ENCODE measurements around the gene MBTPS1.

GRCh38 chr16:84007520-84007919, 109.2 kb downstream of the MBTPS1 start:
- TF ChIP-seq CTCF (IDR thresholded peaks at IDR 0.05; ENCODE audit: low read depth, low read length, missing input control) (no peak), NR2F2 (IDR thresholded peaks at IDR 0.05) (no peak), FOXA1 (IDR thresholded peaks at IDR 0.05) (no peak), YY1 (IDR thresholded peaks at IDR 0.05) (no peak), SP1 (IDR thresholded peaks at IDR 0.05) (no peak), REST (IDR thresholded peaks at IDR 0.05) (no peak), JUND (IDR thresholded peaks at IDR 0.05) (no peak)

All from liver (tissue), 3 donors.